HAP-1 (cell line): ENCODE data around the gene XCL1.
"Not testable (repeated sequence)": the region's sequence is repeated elsewhere in the genome, so short reads cannot be mapped to it uniquely, and the experiment has no call there.

Experiments
- DNase-seq, 2 experiments: peaks; one replicate each; pipeline ENCODE4 v3.0.0-alpha.2; 2016 to 2020; ENCODE audit warnings: low spot score in 2 of 2
- H3K27me3 ChIP-seq: fragments of 250-450 bp; sonication (Bioruptor Pico); 2 replicates; pipeline ENCODE4 v1.5.1; 2020; ENCODE audit warnings: low read depth, mild to moderate bottlenecking, moderate library complexity
- H3K36me3 ChIP-seq: fragments of 250-450 bp; sonication (Bioruptor Pico); replicated peaks from 2 replicates; pipeline ENCODE4 v1.5.1; 2020; ENCODE audit warnings: mild to moderate bottlenecking
- H3K4me1 ChIP-seq: fragments of 250-450 bp; sonication (Bioruptor Pico); 2 replicates; pipeline ENCODE4 v1.5.1; 2020; ENCODE audit warnings: mild to moderate bottlenecking
- H3K4me3 ChIP-seq: fragments of 250-450 bp; sonication (Bioruptor Pico); 2 replicates; pipeline ENCODE4 v1.5.1; 2020; ENCODE audit warnings: mild to moderate bottlenecking, moderate library complexity
- H3K9me3 ChIP-seq: fragments of 250-450 bp; sonication (Bioruptor Pico); 2 replicates; pipeline ENCODE4 v1.5.1; 2020; ENCODE audit warnings: mild to moderate bottlenecking, moderate library complexity
- in situ Hi-C: fragments of 300-500 bp; cut with MboI; formaldehyde crosslinking; loops from 3 replicates; pipeline ENCODE4 v1.14.3; 2020; ENCODE audit warnings: low sequenced_read_pairs, inconsistent platforms, mixed read lengths

The XCL1 gene

DNA sequence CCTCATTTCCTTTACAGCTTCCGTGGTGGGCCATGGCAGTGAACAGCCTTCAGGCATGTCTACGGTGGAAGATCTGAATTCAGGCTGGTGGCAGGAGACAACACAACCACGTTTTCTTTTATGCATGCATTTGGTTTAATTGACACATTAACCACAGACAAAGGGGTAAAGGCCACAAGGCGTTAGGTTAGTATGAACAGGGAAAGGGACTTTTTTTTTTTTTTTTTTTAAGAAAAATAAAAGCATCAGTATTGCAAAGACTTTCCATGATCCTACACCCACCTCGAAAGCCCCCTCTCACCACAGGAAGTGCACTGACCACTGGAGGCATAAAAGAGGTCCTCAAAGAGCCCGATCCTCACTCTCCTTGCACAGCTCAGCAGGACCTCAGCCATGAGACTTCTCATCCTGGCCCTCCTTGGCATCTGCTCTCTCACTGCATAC is at the start of gene XCL1:
TSS of gene XCL1 (plus strand) at position 361 of the 444 bp plus-strand sequence. CDS start at position 394, 33 bp downstream.
- not testable (repeated sequence) for H3K36me3 ChIP-seq, H3K4me3 ChIP-seq, DNase-seq, H3K4me1 ChIP-seq, H3K9me3 ChIP-seq, H3K27me3 ChIP-seq
- in situ Hi-C loops: loop anchor here (10.0 kb wide), 1 partner anchor 141 kb away; no protein-coding TSS in a partner anchor

GRCh38 chr1:168529518-168529917 is 46.9 kb upstream of the XCL1 start:
- DNase-seq: no peak
- in situ Hi-C loops: no loop called here
- Histone ChIP-seq H3K4me3 (no peak overlapping the region), H3K36me3 (no peaks in the 10 kb centered on the region), H3K4me1 (no peaks in the 10 kb centered on the region), H3K27me3 (peaks cover 3% of the 10 kb centered on the region; the same call in 1 of the 2 replicates), H3K9me3 (no peaks in the 10 kb centered on the region)

DNA sequence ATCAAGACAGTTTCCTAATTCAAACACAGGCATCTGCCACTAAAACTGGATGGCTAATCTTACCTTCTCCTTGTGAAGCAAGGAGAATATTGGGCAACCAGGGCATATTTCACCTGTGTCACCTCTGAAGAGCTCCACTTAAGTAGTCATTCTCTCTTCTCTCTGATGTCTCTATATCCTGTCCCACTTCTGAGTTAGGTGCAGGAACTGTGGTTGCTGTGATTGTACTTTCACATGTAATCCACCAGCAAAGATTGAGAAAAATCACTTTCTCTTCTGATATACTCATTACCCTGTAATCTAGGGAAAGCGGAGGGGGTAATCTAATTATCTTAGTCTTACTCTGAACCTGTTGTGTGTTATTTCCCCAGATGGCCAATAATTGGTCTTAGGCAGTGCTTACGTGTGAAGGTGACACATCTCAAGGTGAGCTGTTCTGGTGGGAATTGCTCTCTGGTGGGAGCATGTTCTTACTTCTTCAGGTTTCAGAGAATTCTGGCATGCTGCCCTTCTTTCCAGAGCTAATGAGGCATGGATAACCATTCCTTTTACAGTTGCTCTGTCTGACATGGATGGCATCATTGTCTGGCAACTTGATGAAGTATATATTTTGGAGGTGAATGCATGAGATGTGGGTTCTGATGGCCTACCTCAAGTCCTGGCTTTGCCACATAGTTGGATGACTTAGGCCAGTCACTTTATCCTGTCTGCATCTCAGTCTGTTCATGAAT is 44.6 kb upstream of the XCL1 start:
- no peaks in the 10 kb centered on the region for H3K36me3 ChIP-seq
- in situ Hi-C loops: no loop called here
- no peak for DNase-seq
- no peak overlapping the region for H3K4me3 ChIP-seq
- peaks cover 3% of the 10 kb centered on the region for H3K27me3 ChIP-seq
- H3K9me3 ChIP-seq: no peaks in the 10 kb centered on the region
- H3K4me1 ChIP-seq: no peaks in the 10 kb centered on the region

DNA sequence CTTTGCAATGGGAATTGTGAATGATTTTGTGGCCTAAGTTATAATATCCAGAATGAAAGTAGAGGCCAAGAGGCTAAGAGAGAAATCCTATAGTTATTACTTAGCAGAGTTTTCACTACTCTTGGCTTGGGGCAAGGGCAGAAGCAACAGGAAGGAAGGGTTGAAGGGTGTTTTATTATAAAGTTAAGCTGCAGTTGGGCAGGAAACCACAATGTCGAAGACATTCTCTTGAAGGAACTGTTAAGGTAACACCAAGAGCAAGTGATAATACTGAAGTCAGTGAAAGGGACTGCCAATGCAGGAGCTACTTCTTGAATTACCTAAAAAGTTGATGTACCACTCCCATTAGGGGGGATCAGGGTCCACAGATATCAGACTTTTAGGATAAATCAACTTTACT is 40.9 kb upstream of the XCL1 start:
- Histone ChIP-seq H3K9me3 (no peaks in the 10 kb centered on the region), H3K36me3 (no peaks in the 10 kb centered on the region), H3K4me3 (no peak overlapping the region), H3K27me3 (no peaks in the 10 kb centered on the region; the same call in 1 of the 2 replicates), H3K4me1 (no peaks in the 10 kb centered on the region)
- in situ Hi-C loops: no loop called here
- DNase-seq: no peak

- in situ Hi-C loops: not testable (repeated sequence)
Measured at GRCh38 chr1:168540798-168541197, 35.6 kb upstream of the XCL1 start.

GRCh38 chr1:168542978-168543377 is 33.4 kb upstream of the XCL1 start:
- in situ Hi-C loops, DNase-seq: not testable (repeated sequence)

More at GRCh38 chr1:168540798-168541197, 35.6 kb upstream of the XCL1 start:
- H3K4me3 ChIP-seq, H3K9me3 ChIP-seq, DNase-seq, H3K36me3 ChIP-seq, H3K27me3 ChIP-seq, H3K4me1 ChIP-seq: not testable (repeated sequence)

GRCh38 chr1:168543840-168544498 is 32.4 kb upstream of the XCL1 start, which contains the start of gene XCL2:
XCL2 (minus strand) TSS chr1:168543997; CDS start chr1:168543964, 33 bp downstream.
- H3K4me1 ChIP-seq, H3K36me3 ChIP-seq, H3K4me3 ChIP-seq, H3K27me3 ChIP-seq, DNase-seq, in situ Hi-C loops, H3K9me3 ChIP-seq: not testable (repeated sequence)

More at GRCh38 chr1:168542978-168543377, 33.4 kb upstream of the XCL1 start:
- not testable (repeated sequence) for H3K9me3 ChIP-seq, H3K4me3 ChIP-seq, H3K27me3 ChIP-seq, H3K4me1 ChIP-seq, H3K36me3 ChIP-seq

- H3K9me3 ChIP-seq, H3K4me3 ChIP-seq, H3K36me3 ChIP-seq, in situ Hi-C loops, H3K4me1 ChIP-seq, H3K27me3 ChIP-seq: not testable (repeated sequence)
- peak in 1 of 2 experiments; percentile 17 for DNase-seq
Measured at GRCh38 chr1:168545678-168546552, 30.5 kb upstream of the XCL1 start.

- H3K4me1 ChIP-seq, H3K27me3 ChIP-seq, in situ Hi-C loops, H3K36me3 ChIP-seq, H3K4me3 ChIP-seq, H3K9me3 ChIP-seq, DNase-seq: not testable (repeated sequence)
Measured at GRCh38 chr1:168546553-168546895, 29.9 kb upstream of the XCL1 start.

DNA sequence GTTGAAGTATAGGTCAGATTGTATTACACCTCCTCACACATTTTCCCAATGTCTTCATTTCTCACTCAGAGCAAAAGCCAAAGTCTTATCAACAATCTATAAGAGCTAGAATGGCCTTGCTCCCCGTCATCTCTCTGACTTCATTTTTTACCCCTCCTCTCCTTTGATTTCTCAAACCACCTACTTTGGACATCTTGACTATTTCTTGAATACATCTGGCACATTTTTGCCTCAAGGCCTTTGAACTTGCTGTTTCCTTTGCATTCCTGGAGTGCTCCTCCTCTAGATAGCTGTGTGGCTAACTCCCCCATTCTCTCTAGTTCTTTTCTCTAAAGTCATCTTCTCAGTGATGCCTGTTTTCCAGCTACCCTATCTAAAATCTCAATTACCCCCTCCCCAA is 25.4 kb upstream of the XCL1 start:
- H3K9me3 ChIP-seq: no peaks in the 10 kb centered on the region
- 0 out of 2 replicates have a peak, but pooled peaks cover 2% of the 10 kb centered on the region for H3K27me3 ChIP-seq
- no peaks in the 10 kb centered on the region for H3K4me1 ChIP-seq
- in situ Hi-C loops: no loop called here
- DNase-seq: no peak
- no peaks in the 10 kb centered on the region for H3K36me3 ChIP-seq
- no peak overlapping the region for H3K4me3 ChIP-seq

GRCh38 chr1:168551688-168552087 is 24.7 kb upstream of the XCL1 start:
- Histone ChIP-seq H3K4me3 (no peak overlapping the region), H3K9me3 (no peaks in the 10 kb centered on the region), H3K36me3 (no peaks in the 10 kb centered on the region), H3K27me3 (0 out of 2 replicates have a peak, but pooled peaks cover 2% of the 10 kb centered on the region), H3K4me1 (no peaks in the 10 kb centered on the region)
- in situ Hi-C loops: no loop called here
- no peak for DNase-seq

- in situ Hi-C loops: no loop called here
- H3K9me3 ChIP-seq: no peaks in the 10 kb centered on the region
- H3K4me3 ChIP-seq: no peak overlapping the region
- H3K4me1 ChIP-seq: no peaks in the 10 kb centered on the region
- DNase-seq: no peak
- 0 out of 2 replicates have a peak, but pooled peaks cover 2% of the 10 kb centered on the region for H3K27me3 ChIP-seq
- no peaks in the 10 kb centered on the region for H3K36me3 ChIP-seq
Measured at GRCh38 chr1:168552961-168553360, 23.4 kb upstream of the XCL1 start.

DNA sequence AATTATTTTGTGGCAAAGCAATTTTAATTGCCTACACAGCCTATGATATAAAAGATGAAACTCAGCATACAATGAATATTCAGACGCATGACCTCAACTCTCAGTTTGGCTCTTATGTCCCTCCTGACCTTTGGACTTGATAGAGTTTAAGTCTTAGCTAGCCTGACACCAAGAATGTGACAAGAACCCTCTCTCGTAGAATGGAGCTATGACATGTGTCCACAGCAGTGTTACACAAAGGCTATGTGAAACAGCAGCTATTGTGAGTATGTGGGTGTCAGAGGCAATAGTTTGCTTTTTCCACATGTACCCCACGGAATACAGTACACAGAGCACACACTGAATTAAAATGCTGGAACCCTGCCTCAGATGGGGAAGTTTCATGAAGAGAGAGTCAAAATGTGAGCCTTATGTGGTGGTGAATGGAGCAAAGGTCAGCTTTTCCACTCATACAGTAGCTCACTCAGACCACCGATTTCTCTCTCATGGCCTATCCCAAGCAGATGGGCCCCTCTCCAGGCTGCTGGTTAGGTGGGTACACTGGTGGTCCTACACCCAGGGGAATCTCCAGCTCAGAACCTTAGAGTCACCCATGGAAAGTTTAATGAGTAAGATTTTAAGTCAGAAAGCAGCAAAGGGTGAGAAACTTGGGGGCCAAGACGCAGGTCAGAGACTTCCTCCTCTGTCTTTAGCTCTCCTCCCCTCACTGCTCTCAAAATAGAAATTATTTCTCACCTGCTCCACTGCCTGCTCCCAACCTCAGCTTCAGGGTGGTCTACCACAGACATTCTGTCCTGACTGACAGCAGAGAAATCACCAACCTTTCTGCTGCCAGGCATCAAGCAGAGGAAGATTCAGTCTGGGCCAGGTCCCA is 22.5 kb upstream of the XCL1 start:
- Histone ChIP-seq H3K9me3 (no peaks in the 10 kb centered on the region), H3K27me3 (0 out of 2 replicates have a peak, but pooled peaks cover 2% of the 10 kb centered on the region), H3K4me3 (no peak overlapping the region), H3K36me3 (no peaks in the 10 kb centered on the region), H3K4me1 (no peaks in the 10 kb centered on the region)
- in situ Hi-C loops: no loop called here
- DNase-seq: no peak
